Measurements from ENCODE around the gene NACC1. TPM values are rescaled to one million over a fixed set of nuclear protein-coding genes. Genes with fewer than 3 reads are reported as not detected.

Gene NACC1
- total and polyA plus RNA-seq, 2 of the 13 experiments (the other 11 are each of a cell fraction or from before 2014, with no cell fraction given), result 31.8 to 42.3 TPM

DNA sequence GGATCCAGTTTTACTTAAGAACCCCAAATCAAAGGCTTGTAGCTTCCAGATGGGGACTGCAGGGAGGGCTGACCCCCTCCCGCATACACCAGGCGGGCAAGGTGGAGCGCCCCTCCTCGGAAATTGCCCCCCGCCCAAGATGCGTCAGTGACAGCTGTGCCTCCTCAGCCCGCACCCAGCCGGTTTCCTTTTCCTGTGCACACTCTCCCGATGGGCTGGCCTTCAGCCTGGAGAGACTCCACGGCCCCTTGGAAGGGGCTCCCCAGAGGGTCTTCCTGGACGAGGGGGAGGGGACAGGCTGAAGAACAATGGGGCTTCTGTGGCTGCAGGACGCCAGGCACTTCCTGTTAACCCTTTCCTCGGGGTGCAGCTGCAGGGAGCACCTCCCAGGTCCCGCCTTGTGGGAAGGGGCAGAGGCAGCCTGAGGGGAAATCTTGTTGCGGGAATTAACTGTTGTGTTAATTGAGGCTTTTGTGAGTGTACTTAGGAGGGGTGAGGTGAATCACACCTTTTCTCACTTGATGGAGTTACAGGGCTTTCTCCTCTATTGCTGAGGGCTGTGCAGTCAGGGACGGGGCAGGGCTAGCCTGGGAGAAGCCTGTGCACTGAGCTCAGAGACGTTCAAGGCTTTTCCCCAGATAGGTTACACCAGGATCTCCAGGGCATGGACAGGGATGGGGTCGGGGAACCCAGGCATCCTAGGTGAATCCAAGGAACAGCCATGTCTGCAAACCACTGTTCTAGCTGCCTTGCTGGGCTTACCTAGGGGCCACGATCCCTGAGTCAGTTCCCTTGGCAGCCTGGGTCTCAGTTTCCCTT, 46.5 kb downstream of the NACC1 start (continued):
- TF ChIP-seq, protein P1, sequence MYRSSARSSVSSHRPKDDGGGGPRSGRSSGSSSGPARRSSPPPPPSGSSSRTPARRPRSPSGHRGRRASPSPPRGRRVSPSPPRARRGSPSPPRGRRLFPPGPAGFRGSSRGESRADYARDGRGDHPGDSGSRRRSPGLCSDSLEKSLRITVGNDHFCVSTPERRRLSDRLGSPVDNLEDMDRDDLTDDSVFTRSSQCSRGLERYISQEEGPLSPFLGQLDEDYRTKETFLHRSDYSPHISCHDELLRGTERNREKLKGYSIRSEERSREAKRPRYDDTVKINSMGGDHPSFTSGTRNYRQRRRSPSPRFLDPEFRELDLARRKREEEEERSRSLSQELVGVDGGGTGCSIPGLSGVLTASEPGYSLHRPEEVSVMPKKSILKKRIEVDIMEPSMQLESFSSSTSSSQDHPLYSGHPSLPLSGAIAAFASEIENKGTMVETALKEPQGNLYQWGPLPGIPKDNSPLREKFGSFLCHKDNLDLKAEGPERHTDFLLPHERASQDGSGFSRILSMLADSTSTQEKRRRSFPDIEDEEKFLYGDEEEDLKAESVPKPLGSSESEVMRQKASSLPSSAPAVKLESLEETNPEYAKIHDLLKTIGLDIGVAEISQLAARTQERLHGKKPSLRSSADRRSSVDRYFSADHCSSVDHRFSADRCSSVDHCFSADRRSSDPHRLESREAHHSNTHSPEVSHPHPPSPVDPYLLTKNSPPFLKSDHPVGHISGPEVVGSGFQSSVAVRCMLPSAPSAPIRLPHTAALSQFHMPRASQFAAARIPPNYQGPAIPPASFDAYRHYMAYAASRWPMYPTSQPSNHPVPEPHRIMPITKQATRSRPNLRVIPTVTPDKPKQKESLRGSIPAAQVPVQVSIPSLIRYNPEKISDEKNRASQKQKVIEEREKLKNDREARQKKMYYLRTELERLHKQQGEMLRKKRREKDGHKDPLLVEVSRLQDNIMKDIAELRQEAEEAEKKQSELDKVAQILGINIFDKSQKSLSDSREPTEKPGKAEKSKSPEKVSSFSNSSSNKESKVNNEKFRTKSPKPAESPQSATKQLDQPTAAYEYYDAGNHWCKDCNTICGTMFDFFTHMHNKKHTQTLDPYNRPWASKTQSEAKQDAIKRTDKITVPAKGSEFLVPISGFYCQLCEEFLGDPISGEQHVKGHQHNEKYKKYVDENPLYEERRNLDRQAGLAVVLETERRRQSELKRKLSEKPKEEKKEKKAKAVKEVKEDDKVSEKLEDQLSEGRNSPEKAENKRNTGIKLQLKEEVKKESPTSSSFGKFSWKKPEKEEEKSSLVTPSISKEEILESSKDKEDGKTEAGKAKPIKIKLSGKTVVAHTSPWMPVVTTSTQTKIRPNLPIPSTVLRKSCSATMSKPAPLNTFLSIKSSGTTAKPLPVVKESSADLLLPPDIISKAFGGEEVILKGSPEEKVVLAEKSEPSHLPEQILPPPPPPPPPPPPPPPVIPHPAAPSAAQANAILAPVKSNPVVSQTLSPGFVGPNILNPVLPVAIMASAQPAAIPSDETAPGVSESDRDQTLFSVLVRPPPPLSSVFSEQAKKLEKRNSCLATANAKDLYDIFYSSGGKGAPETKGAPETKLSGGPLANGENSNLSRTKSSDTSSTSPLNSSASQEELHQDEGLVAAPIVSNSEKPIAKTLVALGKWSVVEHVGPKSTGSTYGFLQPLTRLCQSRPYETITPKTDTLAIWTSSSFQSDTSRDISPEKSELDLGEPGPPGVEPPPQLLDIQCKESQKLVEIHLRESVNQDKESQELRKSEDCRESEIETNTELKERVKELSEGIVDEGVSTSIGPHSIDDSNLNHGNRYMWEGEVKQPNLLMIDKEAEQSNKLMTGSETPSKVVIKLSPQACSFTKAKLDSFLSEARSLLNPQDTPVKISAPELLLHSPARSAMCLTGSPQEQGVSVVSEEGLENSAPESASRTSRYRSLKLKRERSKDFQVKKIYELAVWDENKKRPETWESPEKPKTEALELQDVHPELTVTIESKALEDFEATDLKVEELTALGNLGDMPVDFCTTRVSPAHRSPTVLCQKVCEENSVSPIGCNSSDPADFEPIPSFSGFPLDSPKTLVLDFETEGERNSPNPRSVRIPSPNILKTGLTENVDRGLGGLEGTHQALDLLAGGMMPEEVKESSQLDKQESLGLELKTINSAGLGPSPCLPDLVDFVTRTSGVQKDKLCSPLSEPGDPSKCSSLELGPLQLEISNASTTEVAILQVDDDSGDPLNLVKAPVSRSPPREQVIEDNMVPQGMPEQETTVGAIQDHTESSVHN (CRISPR knock-in tag; IDR thresholded peaks at IDR 0.05), result no peak
- TF ChIP-seq, protein P2, sequence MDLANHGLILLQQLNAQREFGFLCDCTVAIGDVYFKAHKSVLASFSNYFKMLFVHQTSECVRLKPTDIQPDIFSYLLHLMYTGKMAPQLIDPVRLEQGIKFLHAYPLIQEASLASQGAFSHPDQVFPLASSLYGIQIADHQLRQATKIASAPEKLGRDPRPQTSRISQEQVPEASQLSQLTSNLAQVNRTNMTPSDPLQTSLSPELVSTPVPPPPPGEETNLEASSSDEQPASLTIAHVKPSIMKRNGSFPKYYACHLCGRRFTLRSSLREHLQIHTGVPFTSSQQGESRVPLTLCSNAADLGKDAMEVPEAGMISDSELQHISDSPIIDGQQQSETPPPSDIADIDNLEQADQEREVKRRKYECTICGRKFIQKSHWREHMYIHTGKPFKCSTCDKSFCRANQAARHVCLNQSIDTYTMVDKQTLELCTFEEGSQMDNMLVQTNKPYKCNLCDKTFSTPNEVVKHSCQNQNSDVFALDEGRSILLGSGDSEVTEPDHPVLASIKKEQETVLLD (CRISPR knock-in tag; IDR thresholded peaks at IDR 0.05; ENCODE audit: low read depth), result 0 out of 2 replicates have a peak, but pooled peaks have one; percentile 24
- TF ChIP-seq ZNF326 (CRISPR knock-in tag; IDR thresholded peaks at IDR 0.05; ENCODE audit: borderline replicate concordance), result no peak
- no peak for TF ChIP-seq ZNF441 (CRISPR knock-in tag; IDR thresholded peaks at IDR 0.05; ENCODE audit: borderline replicate concordance)
- TF ChIP-seq ZNF484 (CRISPR knock-in tag; IDR thresholded peaks at IDR 0.05; ENCODE audit: borderline replicate concordance, low read depth), result no peak
- TF ChIP-seq, protein P3, sequence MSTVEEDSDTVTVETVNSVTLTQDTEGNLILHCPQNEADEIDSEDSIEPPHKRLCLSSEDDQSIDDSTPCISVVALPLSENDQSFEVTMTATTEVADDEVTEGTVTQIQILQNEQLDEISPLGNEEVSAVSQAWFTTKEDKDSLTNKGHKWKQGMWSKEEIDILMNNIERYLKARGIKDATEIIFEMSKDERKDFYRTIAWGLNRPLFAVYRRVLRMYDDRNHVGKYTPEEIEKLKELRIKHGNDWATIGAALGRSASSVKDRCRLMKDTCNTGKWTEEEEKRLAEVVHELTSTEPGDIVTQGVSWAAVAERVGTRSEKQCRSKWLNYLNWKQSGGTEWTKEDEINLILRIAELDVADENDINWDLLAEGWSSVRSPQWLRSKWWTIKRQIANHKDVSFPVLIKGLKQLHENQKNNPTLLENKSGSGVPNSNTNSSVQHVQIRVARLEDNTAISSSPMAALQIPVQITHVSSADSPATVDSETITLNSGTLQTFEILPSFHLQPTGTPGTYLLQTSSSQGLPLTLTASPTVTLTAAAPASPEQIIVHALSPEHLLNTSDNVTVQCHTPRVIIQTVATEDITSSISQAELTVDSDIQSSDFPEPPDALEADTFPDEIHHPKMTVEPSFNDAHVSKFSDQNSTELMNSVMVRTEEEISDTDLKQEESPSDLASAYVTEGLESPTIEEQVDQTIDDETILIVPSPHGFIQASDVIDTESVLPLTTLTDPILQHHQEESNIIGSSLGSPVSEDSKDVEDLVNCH (CRISPR knock-in tag; IDR thresholded peaks at IDR 0.05), result no peak
- peak; percentile 65 for TF ChIP-seq PHF20 (CRISPR knock-in tag; IDR thresholded peaks at IDR 0.05)
- no peak for TF ChIP-seq NFE2L2 (IDR thresholded peaks at IDR 0.05; ENCODE audit: low read length)
- peak; percentile 67 for TF ChIP-seq CREM (IDR thresholded peaks at IDR 0.05)
- no peak for TF ChIP-seq CREM (CRISPR knock-in tag; IDR thresholded peaks at IDR 0.05)
- TF ChIP-seq POLR2AphosphoS2 (IDR thresholded peaks at IDR 0.05; ENCODE audit: low read depth, low read length), result no peak
- peak; percentile 44; the same call in 1 of the 2 replicates for TF ChIP-seq REL (CRISPR knock-in tag; conservative IDR thresholded peaks at IDR 0.05)
- peak; percentile 41; the same call in 1 of the 2 replicates for TF ChIP-seq ZNF121 (CRISPR knock-in tag; IDR thresholded peaks at IDR 0.05)
- TF ChIP-seq, protein P4, sequence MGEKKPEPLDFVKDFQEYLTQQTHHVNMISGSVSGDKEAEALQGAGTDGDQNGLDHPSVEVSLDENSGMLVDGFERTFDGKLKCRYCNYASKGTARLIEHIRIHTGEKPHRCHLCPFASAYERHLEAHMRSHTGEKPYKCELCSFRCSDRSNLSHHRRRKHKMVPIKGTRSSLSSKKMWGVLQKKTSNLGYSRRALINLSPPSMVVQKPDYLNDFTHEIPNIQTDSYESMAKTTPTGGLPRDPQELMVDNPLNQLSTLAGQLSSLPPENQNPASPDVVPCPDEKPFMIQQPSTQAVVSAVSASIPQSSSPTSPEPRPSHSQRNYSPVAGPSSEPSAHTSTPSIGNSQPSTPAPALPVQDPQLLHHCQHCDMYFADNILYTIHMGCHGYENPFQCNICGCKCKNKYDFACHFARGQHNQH (CRISPR knock-in tag; IDR thresholded peaks at IDR 0.05), result no peak; the same call in 1 of the 2 replicates
- TF ChIP-seq MIER2 (CRISPR knock-in tag; IDR thresholded peaks at IDR 0.05), result peak; percentile 57; the same call in 1 of the 2 replicates
- TF ChIP-seq HDAC6 (IDR thresholded peaks at IDR 0.05; ENCODE audit: low read depth, low read length), result no peak

All from HepG2 (cell line).